GM19025 (cell line): Measurements from ENCODE around the gene SLC10A7.

Experiments used
- ATAC-seq: cut with Tn5 transposase; IDR thresholded peaks from one replicate; pipeline ENCODE4 v1.9.1; 2021; ENCODE audit warnings: mild to moderate bottlenecking, low read depth, moderate library complexity; ENCODE audit not compliant: unreplicated experiment

The SLC10A7 gene

GRCh38 chr4:146521541-146522097 is at the start of gene SLC10A7:
Gene SLC10A7, minus strand, starts transcription at chr4:146521940. Its CDS starts 223 bp downstream, at chr4:146521717.
- ATAC-seq = peak; percentile 78

- ATAC-seq = no peak
Observed at GRCh38 chr4:146567396-146567795, 45.7 kb upstream of the SLC10A7 start.

GRCh38 chr4:146564492-146564891 is 42.8 kb upstream of the SLC10A7 start:
- ATAC-seq = no peak

DNA sequence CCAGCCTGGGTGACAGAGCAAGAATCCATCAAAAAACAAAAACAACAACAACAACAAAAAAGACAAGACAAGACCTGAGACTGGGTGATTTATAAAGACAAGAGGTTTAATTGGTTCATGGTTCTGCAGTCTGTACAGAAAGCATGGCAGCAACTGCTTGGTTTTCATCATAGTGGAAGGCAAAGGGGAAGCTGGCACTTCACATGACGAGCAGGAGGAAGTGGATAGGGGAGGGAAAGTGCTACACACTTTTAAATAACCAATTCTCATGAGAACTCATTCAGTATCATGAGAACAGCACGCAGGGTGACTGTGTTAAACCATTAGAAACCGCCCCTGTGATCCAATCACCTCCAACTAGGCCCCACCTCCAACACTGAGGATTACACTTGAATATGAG is 28.4 kb upstream of the SLC10A7 start:
- no peak for ATAC-seq

DNA sequence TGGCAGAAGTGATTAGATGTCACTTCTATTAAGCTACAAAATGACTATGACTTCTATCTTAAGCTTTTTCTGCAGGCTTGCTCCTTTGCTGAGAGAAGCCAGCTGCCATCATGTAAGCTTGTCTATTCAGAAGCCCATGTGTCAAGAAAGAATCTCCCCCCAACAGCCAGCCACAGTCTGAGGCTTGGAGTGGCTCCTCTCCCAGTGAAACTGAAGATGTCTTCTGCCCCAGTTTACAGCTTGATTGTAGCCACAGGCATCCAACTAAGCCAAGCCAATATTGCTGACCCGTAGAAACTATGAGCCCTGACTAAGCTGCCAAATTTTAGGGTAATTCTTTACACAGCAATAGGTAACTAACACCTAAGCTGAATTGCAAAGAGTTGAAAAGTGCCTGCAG is 26.7 kb upstream of the SLC10A7 start:
- ATAC-seq = no peak

DNA sequence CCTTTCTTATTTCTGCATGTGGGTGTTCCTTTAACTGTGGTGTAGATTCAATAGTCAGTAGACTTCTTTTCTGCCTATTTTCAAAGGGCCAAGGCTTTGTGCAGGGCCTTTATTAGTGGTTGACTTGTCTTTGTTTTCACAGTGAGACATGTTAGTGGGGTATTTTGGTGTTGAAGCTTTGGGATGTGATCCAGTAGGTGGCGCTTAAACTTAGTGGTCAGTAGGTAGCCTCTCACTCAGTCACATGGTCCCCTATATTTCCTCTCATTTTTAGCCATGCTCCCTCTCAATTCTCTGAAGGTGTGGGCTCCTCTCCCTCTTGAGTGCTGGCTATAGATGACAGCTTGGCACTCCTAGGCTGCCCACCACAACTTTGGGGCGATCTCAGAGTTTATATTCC is 23.4 kb upstream of the SLC10A7 start:
- no peak for ATAC-seq

- no peak for ATAC-seq
Observed at GRCh38 chr4:146534178-146534577, 12.4 kb upstream of the SLC10A7 start.

DNA sequence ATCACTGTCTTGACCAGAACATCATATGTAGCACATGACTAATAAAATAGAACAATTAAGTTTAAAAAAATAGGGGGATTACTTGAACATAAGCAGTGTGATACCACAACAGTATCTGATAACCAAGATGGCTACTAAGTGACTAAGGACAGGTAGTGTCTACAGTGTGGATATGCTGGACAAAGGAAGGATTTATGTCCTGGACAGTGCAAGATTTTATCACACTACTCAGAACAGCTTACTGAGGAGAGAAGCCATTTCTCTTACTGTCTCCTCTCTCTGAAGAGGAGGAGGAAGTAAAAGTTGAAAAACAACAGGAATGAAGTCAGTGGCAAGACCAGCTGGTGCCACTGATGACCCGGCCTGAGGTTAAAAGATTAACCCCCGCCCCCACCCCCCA is 4.0 kb upstream of the SLC10A7 start:
- no peak for ATAC-seq

- no peak for ATAC-seq
Observed at GRCh38 chr4:146524663-146525062, 2.9 kb upstream of the SLC10A7 start.

DNA sequence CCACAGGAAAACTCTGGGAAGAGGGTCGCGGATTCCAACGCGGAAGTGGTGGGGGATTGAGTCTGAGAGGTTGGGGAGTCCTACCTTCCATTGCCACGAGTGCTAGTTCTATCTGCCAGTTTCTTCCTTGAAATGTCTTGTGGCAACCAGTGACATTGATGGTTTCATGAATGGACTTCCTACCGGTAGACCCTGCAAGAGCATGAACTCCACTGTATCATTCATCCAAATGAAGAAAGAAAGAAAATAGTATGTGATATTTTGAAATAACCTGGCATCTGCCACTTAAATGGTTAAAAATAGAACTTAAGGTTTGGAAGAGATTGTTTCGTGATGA is 1.1 kb upstream of the SLC10A7 start:
- ATAC-seq = no peak

DNA sequence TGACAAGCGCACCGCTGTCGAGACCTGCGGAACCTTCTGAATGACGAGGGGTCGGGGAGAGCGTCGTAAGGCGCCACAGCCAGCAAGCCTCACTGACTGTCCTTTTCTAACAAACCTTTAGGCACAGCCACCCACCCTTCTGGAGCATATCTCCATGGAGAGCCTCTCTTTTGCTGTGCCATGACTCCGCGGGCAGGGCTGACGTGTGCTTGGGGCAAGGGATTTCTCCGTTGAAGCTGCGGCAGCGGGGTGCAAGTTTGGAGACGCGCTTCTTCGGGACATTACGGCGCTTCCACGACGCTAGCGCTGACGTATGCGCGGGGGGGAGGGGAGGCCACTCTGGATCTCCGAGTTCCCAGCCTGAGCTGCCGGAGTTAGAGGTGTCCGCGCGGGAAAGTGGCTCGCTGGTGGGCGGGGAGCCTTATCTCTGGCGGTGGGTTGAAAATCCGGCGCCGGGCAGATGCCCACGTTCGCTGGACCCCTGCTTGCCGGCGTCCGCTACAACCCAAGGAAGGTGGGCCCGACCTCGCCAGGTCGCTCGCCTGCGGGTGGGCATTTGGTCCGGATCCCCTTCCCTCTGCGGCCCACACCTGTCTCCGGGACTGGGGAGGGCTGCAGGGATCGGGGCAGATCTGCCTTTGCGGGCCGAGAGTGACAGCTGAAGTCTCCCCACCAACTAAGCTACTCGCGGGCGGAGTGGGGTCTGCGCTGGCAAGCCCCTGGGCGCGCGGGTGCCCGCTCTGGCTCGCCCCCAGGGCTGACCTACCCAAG is 543 bp upstream of the SLC10A7 start:
- ATAC-seq = peak; percentile 71

DNA sequence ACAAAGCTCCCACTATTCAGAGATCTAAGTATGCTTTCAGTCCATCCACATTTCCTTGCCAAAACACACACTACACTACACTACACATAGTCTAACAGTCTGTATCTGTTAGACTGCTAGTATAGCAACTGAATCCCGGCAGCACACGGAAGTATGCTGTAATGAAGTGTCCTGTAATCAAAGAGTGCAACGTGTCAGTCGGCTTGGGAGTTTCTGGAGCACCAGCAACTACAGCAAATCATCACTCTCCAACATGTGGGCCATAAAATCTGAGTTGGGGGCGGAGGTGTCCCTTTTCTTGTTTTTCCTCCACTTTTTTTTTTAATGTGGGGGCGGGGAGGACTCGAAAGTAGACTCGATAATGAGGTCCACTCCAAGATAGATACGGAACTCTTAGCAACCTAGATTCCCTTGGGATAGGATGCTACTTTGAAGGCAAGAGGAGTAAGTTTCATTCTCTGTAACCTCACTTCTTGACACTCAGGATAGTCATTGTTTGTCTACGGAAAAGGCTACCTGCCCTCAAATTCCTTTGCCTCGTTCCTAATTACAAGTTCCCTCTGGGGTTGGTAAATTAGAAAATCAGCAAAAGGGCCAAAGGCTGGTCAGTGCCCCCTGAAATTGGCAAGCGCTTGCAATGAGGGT is 722 bp downstream of the SLC10A7 start:
- ATAC-seq = peak; percentile 34

DNA sequence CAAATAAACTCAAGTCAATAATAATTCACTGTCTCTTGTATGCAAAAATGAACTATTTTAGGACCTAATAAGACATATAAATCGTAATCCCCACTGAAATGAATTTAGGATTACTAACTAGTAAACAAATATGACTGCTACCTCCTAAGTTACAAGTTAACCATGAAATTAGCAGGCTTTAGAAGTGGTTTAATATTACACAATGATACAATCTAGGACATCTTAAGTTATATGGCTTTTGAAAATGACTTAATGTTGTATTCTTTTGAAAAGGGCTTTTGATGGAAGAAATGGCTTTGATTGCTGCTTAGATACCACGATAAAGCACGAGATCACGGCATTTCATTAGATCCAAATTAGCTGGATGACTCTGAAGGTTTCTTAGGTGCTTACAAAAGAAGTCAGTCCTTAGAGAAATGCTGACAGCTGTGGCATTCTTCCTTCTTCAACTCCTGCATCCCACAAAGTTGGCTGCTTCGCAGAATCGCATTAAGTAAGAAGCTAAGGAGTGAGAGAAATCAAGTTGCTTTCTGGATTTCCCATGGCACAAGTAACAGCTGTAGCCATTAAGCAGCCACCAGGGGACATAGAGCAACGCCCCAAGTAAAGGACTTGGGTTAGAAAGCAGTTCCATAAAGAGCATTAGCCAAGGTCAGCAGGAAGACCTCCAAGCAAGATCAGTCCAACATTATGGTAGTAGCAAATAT is 6.9 kb downstream of the SLC10A7 start:
- ATAC-seq = no peak

- no peak for ATAC-seq
Observed at GRCh38 chr4:146513548-146513947, 8.2 kb downstream of the SLC10A7 start.

DNA sequence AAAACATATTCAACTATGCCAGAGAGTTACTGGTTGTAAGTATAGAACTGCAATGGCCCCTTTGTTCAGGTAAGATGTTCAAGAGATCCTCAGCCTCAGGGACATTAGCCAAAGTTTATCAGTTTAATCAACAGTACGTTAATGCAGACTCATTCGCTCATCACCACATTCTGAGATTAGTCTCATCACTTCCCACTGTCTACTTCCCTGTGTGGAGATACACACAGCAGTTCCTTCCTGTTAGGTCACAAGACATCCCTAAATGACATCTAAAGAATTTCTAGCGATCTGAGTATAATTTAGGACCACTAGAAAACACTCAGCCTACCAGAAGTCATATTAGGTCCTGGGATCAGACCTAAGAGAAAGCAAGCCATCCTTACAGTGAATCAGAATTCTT is 10.4 kb downstream of the SLC10A7 start:
- no peak for ATAC-seq

DNA sequence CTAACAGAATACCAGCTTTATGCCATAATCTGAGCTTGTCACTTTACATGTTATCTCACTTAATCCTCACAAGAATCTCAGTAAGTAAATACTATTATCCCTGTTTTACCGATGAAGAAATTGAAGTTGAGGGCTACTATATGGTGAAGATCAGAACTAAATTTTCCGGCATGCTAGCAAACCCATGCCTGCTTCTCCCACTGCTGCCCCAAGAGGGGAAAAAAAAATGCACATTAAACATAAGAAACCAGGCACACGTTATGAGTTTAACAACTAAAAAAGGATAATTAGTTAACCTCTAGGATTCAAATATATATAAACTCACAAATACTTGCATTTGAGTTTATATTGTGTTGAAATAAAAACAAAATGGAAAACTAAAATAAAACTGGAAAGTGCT is 10.8 kb downstream of the SLC10A7 start:
- ATAC-seq = no peak

DNA sequence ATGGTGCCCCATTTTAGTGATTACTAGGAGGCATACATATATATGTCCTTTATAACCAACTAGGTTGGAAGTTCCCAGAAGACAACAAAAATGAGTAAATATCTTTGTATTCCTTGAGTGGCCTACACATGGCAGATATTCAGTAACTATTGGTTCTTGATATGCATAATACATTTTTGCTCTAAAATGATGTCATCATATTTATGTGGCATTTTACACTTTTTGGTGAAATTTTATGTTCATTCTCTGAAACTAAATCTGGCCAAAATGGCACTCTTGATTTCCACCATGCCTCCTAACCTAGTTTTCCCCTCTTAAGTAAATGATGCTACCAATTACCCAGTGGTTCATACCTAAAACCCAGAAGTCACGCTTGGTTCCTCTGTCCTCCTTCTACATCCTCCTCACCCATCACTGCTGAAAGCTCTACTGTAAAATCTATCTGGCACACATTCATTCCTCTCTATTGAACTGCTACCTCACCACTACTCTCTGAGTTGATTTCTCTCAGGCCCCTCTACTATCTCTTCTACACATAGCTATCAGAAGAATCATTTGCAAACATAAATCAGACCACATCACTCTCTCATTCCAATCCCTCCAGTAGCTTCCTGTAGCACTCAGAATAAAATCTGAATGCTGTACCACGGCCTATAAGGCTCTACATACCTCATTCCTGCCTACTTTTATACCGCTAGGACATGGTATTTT is 13.4 kb downstream of the SLC10A7 start:
- ATAC-seq = no peak

DNA sequence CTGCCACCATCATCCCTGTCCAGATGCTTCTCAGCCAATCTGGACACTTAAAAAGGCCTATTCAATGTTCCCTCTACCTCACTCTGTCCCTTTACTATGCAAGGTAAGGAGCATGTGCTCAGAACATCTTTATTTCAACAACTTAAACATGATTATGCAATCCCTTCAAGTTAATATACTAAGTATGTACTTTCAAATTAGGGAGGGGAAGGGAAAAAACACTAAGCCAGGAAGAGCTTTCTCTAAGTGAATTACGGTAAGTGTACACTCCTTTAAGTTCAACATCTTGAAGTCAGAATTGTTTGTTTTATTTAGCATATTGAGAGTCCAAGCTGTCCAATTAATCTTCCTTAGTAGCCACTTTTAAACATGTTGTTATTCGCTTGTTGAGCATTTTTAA is 14.1 kb downstream of the SLC10A7 start:
- ATAC-seq = no peak

DNA sequence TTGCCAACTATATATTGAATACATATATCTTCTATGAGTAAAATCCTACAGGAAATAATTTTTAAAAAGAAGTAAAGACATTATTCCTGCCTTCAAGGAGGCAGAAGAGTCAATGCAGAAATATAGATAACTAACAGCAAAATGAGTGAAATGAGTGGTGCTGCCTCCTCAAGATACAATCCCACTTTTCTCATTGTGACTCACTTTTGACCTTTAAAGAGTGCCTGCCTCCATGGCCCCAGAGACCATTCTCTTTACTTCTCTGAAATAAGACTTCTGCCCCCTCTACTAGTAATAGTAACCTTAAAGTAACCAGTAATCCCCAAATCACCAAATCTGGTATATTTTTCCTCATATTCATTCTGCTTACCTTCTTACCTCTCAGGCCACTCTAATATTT is 15.5 kb downstream of the SLC10A7 start:
- no peak for ATAC-seq

DNA sequence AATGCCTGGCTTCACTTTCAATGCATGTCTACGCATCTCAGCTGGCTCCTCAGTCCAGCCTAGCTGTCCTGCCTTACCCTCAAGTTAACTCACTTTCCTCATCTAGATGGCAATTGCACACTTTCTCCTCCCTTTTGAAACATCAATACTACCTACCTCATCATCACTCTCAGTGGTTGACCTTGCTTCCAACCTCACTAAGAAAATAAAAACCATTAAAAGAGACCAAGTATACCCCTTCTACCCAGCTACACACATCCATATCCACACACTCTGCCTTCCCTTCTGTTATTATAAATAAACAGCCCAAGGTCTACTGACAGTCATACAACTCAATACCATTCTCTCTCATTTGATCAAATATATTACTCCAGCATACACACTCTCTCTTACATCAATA is 21.5 kb downstream of the SLC10A7 start:
- ATAC-seq = no peak

GRCh38 chr4:146498291-146498690 is 23.4 kb downstream of the SLC10A7 start:
- no peak for ATAC-seq
